ENCODE results near the gene ZIC2. TPM values are rescaled to one million over a fixed set of nuclear protein-coding genes. Genes with fewer than 3 reads are reported as not detected.
"Not testable (repeated sequence)": the region's sequence is repeated elsewhere in the genome, so short reads cannot be mapped to it uniquely, and the experiment has no call there.

Gene ZIC2
- total RNA-seq, 2 experiments from 2014 or later = not detected

DNA sequence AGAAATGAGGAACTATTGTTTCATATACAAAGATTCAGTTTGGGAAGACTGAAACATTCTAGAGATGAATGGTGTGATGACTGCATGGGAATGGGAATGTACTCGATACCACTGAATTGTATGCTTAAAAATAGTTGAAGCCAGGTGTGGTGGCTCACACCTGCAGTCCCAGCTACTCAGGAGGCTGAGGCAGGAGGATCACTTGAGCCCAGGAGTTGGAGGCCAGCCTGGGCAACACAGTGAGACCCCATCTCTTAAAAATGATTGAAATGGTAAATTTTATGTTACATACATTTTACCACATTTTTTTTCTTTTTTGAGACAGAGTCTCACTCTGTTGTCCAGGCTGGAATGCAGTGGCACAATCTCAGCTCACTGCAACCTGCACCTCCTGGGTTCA lies 29.9 kb upstream of the ZIC2 start:
- H3K4me3 Mint-ChIP-seq; H3K27ac Mint-ChIP-seq; H3K36me3 Mint-ChIP-seq (ENCODE audit: low read depth); H3K4me1 Mint-ChIP-seq; DNase-seq; H3K9me3 Mint-ChIP-seq; POLR2A ChIA-PET: not testable (repeated sequence)
- CTCF ChIA-PET = interaction anchor here (0.7 to 1.5 kb wide), 2 partner anchors 32 to 1017 kb away, joined by 3 to 4 read pairs; no protein-coding TSS in a partner anchor
- peaks cover 82% of the 10 kb centered on the region for H3K27me3 Mint-ChIP-seq

DNA sequence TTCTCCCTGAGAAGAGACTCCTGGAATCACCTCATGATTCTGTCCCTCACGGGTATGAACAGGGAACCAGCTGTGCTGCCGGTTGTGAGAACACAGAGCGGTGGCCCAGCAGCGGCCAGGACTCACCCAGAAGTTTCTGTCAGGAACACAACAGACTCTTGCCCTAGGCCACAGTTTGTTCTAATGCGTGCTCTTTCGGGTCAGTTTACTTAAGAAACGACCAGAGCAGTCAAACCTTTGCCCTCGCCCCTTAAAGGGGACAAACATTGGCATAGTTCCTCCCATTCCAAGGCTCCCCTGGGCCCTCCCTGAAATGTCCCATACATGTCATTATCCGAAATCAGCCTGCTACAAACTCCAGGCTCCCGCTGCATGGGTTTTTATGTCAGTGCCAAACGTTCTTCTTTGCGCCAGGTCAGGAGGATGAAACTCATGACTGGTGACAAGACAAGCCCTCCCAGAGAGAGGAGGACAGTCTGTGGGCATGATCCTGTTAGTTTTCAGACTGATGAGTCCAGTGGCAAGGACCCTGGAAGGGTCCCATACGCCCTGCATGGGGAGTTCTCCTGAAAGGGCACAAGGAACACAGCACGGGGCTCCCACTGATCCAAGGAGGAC lies 28.3 kb upstream of the ZIC2 start:
- Mint-ChIP-seq H3K27me3 (peaks cover 87% of the 10 kb centered on the region), H3K4me1 (peaks cover 9% of the 10 kb centered on the region), H3K36me3 (ENCODE audit: low read depth) (no peaks in the 10 kb centered on the region), H3K27ac (no peak overlapping the region), H3K4me3 (no peak overlapping the region), H3K9me3 (no peaks in the 10 kb centered on the region)
- POLR2A ChIA-PET = no interaction called here
- CTCF ChIA-PET = no interaction called here
- DNase-seq = no peak

DNA sequence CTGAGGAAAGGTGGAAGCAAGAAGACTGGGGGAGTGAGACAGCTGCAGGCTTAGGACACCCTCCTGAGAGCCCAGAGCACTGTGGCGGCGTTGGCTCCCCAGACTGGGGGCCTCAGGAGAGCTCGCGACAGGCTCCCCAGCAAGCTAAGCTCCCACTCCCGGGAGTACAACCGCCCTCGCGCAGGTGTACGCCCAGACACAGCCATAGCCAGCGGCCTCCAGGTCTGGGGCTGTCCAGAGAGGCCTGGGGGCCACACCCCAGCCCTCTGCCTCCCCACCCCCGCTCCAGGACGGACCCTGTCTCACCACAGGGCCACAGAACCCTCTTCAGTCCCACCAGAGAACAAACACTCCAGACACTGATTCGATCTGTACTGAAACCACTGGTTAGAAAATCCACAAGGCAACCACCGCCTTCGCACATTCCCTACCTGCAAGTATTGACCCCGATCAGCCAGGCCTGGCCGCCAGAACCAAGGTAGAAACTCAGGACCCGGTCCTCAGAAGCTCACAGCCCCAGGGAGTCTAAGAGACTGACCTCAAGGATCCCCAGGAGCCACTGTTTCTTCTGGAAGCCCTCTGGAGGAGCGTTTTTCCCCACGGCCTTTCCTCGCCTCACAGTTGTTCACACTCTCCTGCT lies 26.4 kb upstream of the ZIC2 start:
- Mint-ChIP-seq H3K27me3 (peaks cover 88% of the 10 kb centered on the region), H3K4me3 (no peak overlapping the region), H3K9me3 (peaks cover 2% of the 10 kb centered on the region), H3K4me1 (peaks cover 18% of the 10 kb centered on the region), H3K27ac (no peak overlapping the region), H3K36me3 (ENCODE audit: low read depth) (no peaks in the 10 kb centered on the region)
- ChIA-PET POLR2A (no interaction called here), CTCF (interaction anchor here (0.7 kb wide), 1 partner anchor 15 kb away, joined by 3 read pairs; no protein-coding TSS in a partner anchor)
- DNase-seq = no peak

DNA sequence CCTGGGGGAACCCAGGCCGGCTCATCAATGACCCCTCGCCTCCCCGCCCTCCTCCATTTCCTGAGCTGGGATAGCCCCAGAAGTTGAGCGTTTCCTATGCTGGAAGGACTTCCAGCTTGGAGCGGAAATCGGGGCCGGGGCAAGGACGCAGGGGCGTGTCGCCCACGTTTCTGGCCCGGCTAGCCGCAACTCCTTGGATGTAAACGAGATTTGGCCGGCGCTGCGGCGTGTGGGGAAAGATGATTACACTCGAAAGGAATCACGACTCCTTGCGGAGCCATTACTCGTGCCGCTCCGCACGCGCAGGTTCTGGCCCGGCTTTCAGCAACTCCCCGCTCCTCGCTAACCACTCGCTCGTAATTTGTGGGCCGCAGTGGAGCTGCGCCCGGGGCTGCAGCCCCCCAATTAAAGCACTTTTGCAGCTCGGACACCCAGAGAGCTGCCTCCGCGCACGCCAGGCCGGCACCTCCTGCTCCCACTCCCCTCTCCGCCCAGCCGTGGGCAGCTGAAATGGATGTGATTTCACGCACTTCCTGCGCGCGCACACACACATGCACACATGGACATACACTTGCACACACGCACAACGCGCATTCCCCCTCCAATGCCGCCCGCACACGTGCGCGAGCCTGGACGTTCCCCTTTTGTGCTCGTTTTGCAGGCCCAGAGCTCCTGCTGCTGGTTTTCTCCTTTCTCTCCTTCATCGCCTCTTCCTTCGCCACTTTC lies 25.7 kb upstream of the ZIC2 start:
- DNase-seq = no peak
- Mint-ChIP-seq H3K4me1 (peaks cover 18% of the 10 kb centered on the region), H3K27ac (peak overlapping the region; percentile 41), H3K4me3 (no peak overlapping the region), H3K36me3 (ENCODE audit: low read depth) (no peaks in the 10 kb centered on the region), H3K9me3 (peaks cover 2% of the 10 kb centered on the region), H3K27me3 (peaks cover 88% of the 10 kb centered on the region)
- ChIA-PET POLR2A (no interaction called here), CTCF (interaction anchor here (0.6 to 1.2 kb wide), 4 partner anchors 14 to 47 kb away, joined by 3 read pairs; no protein-coding TSS in a partner anchor)

DNA sequence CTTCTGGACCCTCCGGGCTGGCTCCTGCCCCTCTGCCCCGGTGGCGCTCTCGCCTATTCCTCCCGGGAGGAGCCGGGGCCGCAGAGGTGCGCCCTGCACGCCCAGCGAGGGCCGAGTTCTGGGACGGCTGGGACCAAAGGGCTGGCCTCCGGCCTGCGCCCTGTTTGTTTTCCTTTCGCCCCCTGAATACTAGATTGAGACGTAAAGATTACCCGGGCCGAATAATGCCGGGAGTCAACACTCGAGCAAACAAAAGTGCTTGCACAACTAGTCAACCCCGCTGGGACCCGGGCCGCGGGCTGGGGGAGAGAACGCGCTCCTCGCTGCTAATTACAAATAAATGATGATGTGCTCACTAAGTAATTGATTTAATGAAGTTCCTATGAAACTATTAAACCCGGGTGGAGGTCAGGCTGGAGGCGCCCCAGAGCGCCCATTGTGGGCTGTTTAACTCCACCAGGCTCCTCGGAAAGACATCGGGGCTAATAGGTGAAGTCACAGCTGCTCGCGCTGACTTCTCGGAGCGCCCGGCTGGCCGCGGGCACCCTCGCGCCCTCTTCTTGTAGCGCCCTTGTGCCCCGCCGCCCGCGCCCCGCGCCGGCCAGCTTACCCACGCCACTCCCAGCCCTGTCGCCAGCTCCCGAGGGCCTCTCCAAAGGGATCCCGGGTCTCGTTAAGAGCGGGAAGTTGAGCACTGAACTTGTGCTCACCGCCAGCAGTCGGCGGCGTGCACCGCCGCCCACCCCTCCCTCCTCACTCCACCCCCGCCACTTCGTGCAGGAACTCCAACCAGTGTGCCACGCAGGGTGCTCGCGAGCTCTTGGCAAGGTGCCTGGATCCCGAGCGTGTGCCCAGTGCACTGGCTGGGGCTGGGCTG lies 24.9 kb upstream of the ZIC2 start:
- Mint-ChIP-seq H3K4me1 (peaks cover 18% of the 10 kb centered on the region), H3K36me3 (ENCODE audit: low read depth) (no peaks in the 10 kb centered on the region), H3K9me3 (peaks cover 2% of the 10 kb centered on the region), H3K4me3 (peak overlapping the region; percentile 19), H3K27ac (peak overlapping the region; percentile 31), H3K27me3 (peaks cover 91% of the 10 kb centered on the region)
- ChIA-PET CTCF (interaction anchor here (0.5 to 1.2 kb wide), 5 partner anchors 24 to 290 kb away, joined by 3 to 4 read pairs (median 3); no protein-coding TSS in a partner anchor), POLR2A (no interaction called here)
- no peak for DNase-seq

DNA sequence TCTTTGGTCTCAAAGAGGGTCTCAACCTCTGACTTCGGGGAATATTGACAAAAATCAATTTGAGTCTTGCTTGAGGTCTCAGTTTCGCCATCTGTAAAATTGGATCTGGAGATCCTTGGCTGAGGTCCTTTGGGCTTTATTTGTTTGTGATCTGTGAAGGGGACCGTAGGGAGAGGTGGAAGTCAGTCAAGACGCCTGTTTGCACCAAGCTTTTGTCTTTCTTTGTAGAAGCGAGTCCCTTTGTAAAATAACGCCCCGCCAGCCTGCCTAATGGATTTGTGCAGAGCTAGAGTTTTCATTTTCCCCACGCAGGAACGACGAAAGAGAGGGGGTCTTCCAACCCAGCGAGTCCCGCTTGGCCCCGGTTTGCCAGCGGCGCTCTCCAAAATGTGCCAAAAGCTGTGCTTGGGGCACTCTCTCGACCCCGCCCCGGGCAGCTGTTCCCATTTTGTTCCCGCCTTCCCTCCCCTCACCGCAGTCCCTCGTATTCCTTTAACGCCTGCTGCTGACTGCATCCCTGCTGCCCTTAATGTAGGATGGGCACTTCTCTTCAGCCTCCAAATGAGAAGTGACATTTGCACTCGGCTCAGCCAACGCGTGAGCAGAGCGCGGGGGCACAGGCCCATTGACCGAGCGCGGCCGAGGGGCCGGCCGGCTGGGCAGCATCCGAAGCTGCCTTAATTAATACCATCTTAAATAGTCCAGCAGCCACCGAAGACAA lies 23.0 kb upstream of the ZIC2 start:
- Mint-ChIP-seq H3K4me1 (peaks cover 18% of the 10 kb centered on the region), H3K4me3 (no peak overlapping the region), H3K36me3 (ENCODE audit: low read depth) (no peaks in the 10 kb centered on the region), H3K27me3 (peaks cover 86% of the 10 kb centered on the region), H3K27ac (no peak overlapping the region), H3K9me3 (peaks cover 2% of the 10 kb centered on the region)
- ChIA-PET POLR2A (no interaction called here), CTCF (interaction anchor here (0.7 to 1.8 kb wide), 6 partner anchors 17 to 557 kb away, joined by 3 to 6 read pairs (median 3); no protein-coding TSS in a partner anchor)
- no peak for DNase-seq

DNA sequence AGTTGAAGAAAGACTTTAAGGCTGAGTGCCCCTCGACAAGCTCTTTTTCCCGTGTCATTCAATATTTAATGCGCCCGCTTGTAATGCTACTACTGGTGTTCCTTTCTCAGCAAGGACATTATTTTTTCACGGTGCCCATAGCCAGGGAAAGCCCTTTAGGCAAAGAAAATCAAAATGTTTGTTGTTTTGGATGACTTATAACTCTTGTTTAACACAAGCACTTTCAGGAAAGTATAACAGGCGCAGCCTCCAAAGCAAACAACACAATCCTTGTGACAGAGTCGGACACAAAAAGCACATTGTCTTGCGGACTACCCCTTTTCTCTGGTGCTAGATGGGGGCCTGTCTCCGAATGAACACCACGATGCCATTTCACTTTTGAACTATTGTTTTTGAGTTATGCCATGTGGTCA lies 22.5 kb upstream of the ZIC2 start:
- peaks cover 18% of the 10 kb centered on the region for H3K4me1 Mint-ChIP-seq
- H3K9me3 Mint-ChIP-seq = peaks cover 2% of the 10 kb centered on the region
- DNase-seq = no peak
- H3K36me3 Mint-ChIP-seq (ENCODE audit: low read depth) = no peaks in the 10 kb centered on the region
- H3K27ac Mint-ChIP-seq = no peak overlapping the region
- no peak overlapping the region for H3K4me3 Mint-ChIP-seq
- CTCF ChIA-PET = interaction anchor here (1.2 to 1.8 kb wide), 4 partner anchors 17 to 37 kb away, joined by 3 to 6 read pairs (median 4); no protein-coding TSS in a partner anchor
- POLR2A ChIA-PET = no interaction called here
- peaks cover 86% of the 10 kb centered on the region for H3K27me3 Mint-ChIP-seq

DNA sequence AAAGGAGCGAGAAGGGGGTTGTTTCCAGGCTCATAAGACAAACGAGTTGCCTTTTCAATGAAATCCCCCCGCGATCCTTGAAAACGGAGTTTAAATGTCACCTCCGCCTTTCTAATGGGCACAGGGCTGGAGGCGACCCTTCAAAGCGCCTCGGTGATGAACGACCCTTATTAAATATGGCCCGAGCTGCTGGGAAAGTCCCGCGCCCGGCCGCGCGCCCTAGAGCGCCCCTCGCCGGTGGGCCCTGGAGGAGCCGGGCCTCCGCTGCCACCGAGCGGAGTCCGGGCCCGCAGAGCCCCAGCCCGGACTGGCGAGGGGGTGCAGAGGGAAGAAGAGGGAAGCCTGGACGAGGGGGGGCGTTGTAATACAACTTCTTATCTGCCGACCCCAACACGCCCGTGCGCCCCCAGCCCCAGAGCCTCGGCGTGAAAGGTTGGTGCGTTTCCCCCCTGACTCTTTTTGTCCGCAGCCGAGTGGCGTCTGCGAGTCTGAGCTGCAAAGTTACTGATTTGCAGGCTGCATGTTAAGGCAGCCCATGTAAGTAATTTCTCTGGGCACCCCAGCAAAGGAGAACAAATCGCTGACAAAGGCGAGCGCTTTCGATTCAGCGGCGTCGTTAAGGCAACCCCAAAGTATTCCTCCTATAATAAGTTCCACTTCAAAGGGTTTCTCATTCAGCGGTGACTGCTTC lies 21.9 kb upstream of the ZIC2 start:
- Mint-ChIP-seq H3K27ac (no peak overlapping the region), H3K9me3 (peaks cover 2% of the 10 kb centered on the region), H3K4me1 (peaks cover 18% of the 10 kb centered on the region), H3K36me3 (ENCODE audit: low read depth) (no peaks in the 10 kb centered on the region), H3K4me3 (peak overlapping the region; percentile 32), H3K27me3 (peaks cover 84% of the 10 kb centered on the region)
- CTCF ChIA-PET = interaction anchor here (1.2 to 1.8 kb wide), 3 partner anchors 31 to 304 kb away, joined by 3 to 6 read pairs (median 3); no protein-coding TSS in a partner anchor
- DNase-seq = no peak
- POLR2A ChIA-PET = no interaction called here

DNA sequence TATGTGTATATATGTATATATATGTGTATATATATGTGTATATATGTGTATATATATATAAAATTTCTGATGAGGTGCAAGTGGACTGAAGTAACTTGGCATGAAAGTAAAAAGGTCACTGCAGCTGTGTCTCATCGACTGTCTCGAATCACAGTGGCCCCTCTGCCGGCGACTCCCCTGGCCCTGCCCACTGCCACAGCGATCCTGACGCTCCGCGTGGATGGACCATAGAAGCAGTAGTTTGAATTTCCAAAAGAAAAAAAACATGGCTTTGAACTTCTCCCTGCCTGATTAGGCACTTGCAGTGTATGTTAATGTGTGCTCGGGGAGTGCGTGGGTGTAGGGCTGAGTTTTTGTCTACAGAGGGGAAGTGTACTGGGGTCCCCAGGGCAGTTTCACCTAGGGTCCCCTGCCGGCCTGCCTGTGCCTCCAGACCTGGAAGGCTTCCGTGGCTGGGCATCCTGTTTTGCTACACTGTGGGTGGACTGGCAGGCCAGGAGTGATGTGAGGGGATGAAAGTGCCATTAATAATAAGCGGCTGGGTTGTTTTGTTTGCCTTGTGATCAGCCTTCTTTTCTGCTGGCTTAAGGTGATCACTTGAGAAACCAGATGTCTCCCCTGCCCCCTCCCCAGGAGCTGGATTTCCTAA lies 20.8 kb upstream of the ZIC2 start:
- peaks cover 2% of the 10 kb centered on the region for H3K9me3 Mint-ChIP-seq
- peaks cover 18% of the 10 kb centered on the region for H3K4me1 Mint-ChIP-seq
- CTCF ChIA-PET = interaction anchor here (0.6 to 1.2 kb wide), 2 partner anchors 183 to 306 kb away, joined by 3 to 5 read pairs; no protein-coding TSS in a partner anchor
- no peak overlapping the region for H3K4me3 Mint-ChIP-seq
- POLR2A ChIA-PET = no interaction called here
- no peak overlapping the region for H3K27ac Mint-ChIP-seq
- no peak for DNase-seq
- peaks cover 80% of the 10 kb centered on the region for H3K27me3 Mint-ChIP-seq
- H3K36me3 Mint-ChIP-seq (ENCODE audit: low read depth) = no peaks in the 10 kb centered on the region

DNA sequence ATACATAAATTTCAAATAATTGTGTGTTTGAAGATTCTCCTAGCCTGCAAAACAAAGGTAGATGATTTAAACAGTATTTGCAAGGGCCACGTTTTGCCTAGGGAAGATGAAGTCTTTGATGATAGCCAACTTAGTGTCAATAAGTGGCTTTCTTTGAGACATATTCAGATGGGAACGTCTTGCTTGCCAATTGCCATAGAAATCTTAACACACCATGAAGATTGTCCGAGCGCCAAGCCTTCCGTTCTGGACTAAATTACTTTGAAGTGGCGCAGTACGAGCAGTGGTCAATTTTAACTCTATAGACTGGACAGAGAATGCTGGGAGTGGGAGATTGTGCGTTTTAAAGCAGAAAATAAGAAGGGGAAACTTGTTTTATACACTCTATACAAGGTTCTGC lies 19.9 kb upstream of the ZIC2 start:
- peaks cover 2% of the 10 kb centered on the region for H3K9me3 Mint-ChIP-seq
- H3K27ac Mint-ChIP-seq = no peak overlapping the region
- peaks cover 12% of the 10 kb centered on the region for H3K4me1 Mint-ChIP-seq
- no peaks in the 10 kb centered on the region for H3K36me3 Mint-ChIP-seq (ENCODE audit: low read depth)
- no peak overlapping the region for H3K4me3 Mint-ChIP-seq
- peaks cover 80% of the 10 kb centered on the region for H3K27me3 Mint-ChIP-seq
- no peak for DNase-seq
- CTCF ChIA-PET = no interaction called here
- POLR2A ChIA-PET = no interaction called here

DNA sequence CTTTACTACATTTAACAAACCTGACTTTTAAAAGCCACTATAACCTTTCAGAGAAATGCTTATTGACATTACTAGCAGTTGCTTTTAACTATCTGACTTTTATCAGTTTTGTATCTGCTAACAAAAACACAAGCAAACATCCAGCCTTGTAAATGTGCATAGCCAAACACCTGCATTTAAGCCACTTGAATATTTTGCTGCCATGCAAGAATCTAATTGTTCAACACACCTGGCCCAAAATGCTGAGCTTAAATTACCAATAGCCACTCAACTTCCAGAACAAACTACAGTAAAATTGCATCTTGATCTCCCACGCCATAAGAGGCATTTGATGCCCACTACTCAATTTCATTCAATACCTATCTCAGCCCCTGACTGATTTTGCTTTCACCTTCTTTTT lies 19.3 kb upstream of the ZIC2 start:
- POLR2A ChIA-PET = no interaction called here
- no peak overlapping the region for H3K27ac Mint-ChIP-seq
- H3K4me3 Mint-ChIP-seq = no peak overlapping the region
- H3K27me3 Mint-ChIP-seq = peaks cover 79% of the 10 kb centered on the region
- CTCF ChIA-PET = no interaction called here
- H3K36me3 Mint-ChIP-seq (ENCODE audit: low read depth) = no peaks in the 10 kb centered on the region
- peaks cover 2% of the 10 kb centered on the region for H3K9me3 Mint-ChIP-seq
- DNase-seq = no peak
- H3K4me1 Mint-ChIP-seq = peaks cover 9% of the 10 kb centered on the region
